ENCODE results near the gene FGF18. TPM values are rescaled to one million over a fixed set of nuclear protein-coding genes. Genes with fewer than 3 reads are reported as not detected.

The FGF18 gene
- total and polyA plus RNA-seq, 2 donors (not counting 3 experiments of a cell fraction or from before 2014, with no cell fraction given): 0.04 to 0.27 TPM

GRCh38 chr5:171397190-171397589, 22.3 kb upstream of the FGF18 start:
- Histone ChIP-seq H3K36me3 (ENCODE audit: control insufficient read depth in 2 of 2, extremely low read depth in 1 of 2, insufficient read depth in 2 of 2, low read length in 2 of 2) (peaks cover 35 to 52% of the 10 kb centered on the region in 2 experiments), H3K4me1 (ENCODE audit: control insufficient read depth, extremely low read depth, insufficient read depth, low read length) (peaks cover 8% of the 10 kb centered on the region), H3K9ac (replicated peaks; ENCODE audit: extremely low read depth, insufficient read depth, low read length) (no peak overlapping the region), H3K79me2 (ENCODE audit: control insufficient read depth, insufficient read depth, low read length) (peaks cover 97% of the 10 kb centered on the region), H2AFZ (ENCODE audit: low read depth, low read length) (no peak overlapping the region), H3K9me1 (replicated peaks; ENCODE audit: control insufficient read depth, extremely low read depth, insufficient read depth, low read length) (no peaks in the 10 kb centered on the region), H4K20me1 (replicated peaks; ENCODE audit: control insufficient read depth, extremely low read depth, insufficient read depth, low read length) (peaks cover 29% of the 10 kb centered on the region), H3K4me3 (replicated peaks in 1 of 3; ENCODE audit: insufficient read depth in 1 of 3, low read depth in 1 of 3, low read length in 3 of 3) (no peak overlapping the region), H3K27ac (ENCODE audit: insufficient read depth, low read depth, low read length) (no peak overlapping the region), H3K4me2 (ENCODE audit: insufficient read depth, low read length) (no peak overlapping the region), H3K9me3 (replicated peaks; ENCODE audit: control insufficient read depth, insufficient read depth, low read length) (no peaks in the 10 kb centered on the region), H3K27me3 (ENCODE audit: control insufficient read depth in 2 of 2, insufficient read depth in 2 of 2, low read length in 2 of 2) (no peaks in the 10 kb centered on the region)
- DNase-seq (ENCODE audit: low read depth, low spot score) (no peak), FAIRE-seq (no peak)
- ChIA-PET POLR2A (no interaction called here), CTCF (no interaction called here)
- BruUV-seq (replicated peaks): no TSS peak
- dilution Hi-C loops (cut with MboI; ENCODE audit: extremely low pct_ligation_motif_present, low sequenced_read_pairs): no loop called here
- intact Hi-C loops (cut with micrococcal nuclease): no loop called here
- TF ChIP-seq EZH2 (IDR thresholded peaks at IDR 0.05; ENCODE audit: borderline replicate concordance, low read depth, low read length, severe bottlenecking): no peak
- TF ChIP-seq MAX (IDR thresholded peaks at IDR 0.05; ENCODE audit: insufficient read depth, insufficient read length): no peak
- TF ChIP-seq MYC (IDR thresholded peaks at IDR 0.05; ENCODE audit: low read depth, low read length): no peak
- no peak for TF ChIP-seq POLR2A (IDR thresholded peaks at IDR 0.05; ENCODE audit: low read depth, low read length)
- no peak for TF ChIP-seq POLR2AphosphoS5 (IDR thresholded peaks at IDR 0.05; ENCODE audit: insufficient read depth, low read depth, low read length)
- TF ChIP-seq GATA2 (IDR thresholded peaks at IDR 0.05; ENCODE audit: insufficient read depth, insufficient read length, low read depth, low read length): no peak
- no peak for TF ChIP-seq JUN (IDR thresholded peaks at IDR 0.05; ENCODE audit: borderline replicate concordance, insufficient read depth, insufficient read length, low read depth)
- no peak for TF ChIP-seq FOS (IDR thresholded peaks at IDR 0.05; ENCODE audit: borderline replicate concordance, insufficient read depth, low read length)
- no peak for TF ChIP-seq CTCF (IDR thresholded peaks at IDR 0.05; ENCODE audit: extremely low read depth in 1 of 2, insufficient read depth in 1 of 2, low read depth in 1 of 2, low read length in 2 of 2)

All from endothelial cell of umbilical vein (primary cell).